HEK293T (cell line): Measurements from ENCODE around the gene SOX6.

Experiments used
- ARNT ChIP-seq: fragments of 450-650 bp; IDR thresholded peaks from 2 replicates; pipeline ENCODE4 v1.6.1; 2017; ENCODE audit warnings: mild to moderate bottlenecking
- BHLHE40 ChIP-seq: fragments of 450-650 bp; IDR thresholded peaks from 2 replicates; pipeline ENCODE4 v1.6.1; 2016; ENCODE audit warnings: mild to moderate bottlenecking, moderate library complexity, borderline replicate concordance
- CTBP1 ChIP-seq: fragments of 450-650 bp; IDR thresholded peaks from 2 replicates; pipeline ENCODE4 v1.6.1; 2016; ENCODE audit warnings: borderline replicate concordance
- FOXA1 ChIP-seq: fragments of 450-650 bp; IDR thresholded peaks from 2 replicates; pipeline ENCODE4 v1.6.1; 2016; ENCODE audit warnings: mild to moderate bottlenecking
- FOXM1 ChIP-seq: fragments of 450-650 bp; IDR thresholded peaks from 2 replicates; pipeline ENCODE4 v1.6.1; 2017; ENCODE audit warnings: mild to moderate bottlenecking, borderline replicate concordance
- HDGF ChIP-seq: fragments of 450-650 bp; IDR thresholded peaks from 2 replicates; pipeline ENCODE4 v1.6.1; 2017; ENCODE audit warnings: antibody characterized with exemption, borderline replicate concordance
- L3MBTL2 ChIP-seq: fragments of 450-650 bp; conservative IDR thresholded peaks from 2 replicates; pipeline ENCODE4 v1.6.1; 2016; ENCODE audit warnings: mild to moderate bottlenecking
- NFRKB ChIP-seq: fragments of 450-650 bp; IDR thresholded peaks from 2 replicates; pipeline ENCODE4 v1.6.1; 2016; ENCODE audit warnings: mild to moderate bottlenecking, moderate library complexity
- PKNOX1 ChIP-seq: fragments of 450-650 bp; IDR thresholded peaks from 2 replicates; pipeline ENCODE4 v1.6.1; 2016
- SUZ12 ChIP-seq: fragments of 450-650 bp; IDR thresholded peaks from 2 replicates; pipeline ENCODE4 v1.6.1; 2016; ENCODE audit warnings: mild to moderate bottlenecking
- ZNF384 ChIP-seq: fragments of 450-650 bp; IDR thresholded peaks from 2 replicates; pipeline ENCODE4 v1.6.1; 2016

DNA sequence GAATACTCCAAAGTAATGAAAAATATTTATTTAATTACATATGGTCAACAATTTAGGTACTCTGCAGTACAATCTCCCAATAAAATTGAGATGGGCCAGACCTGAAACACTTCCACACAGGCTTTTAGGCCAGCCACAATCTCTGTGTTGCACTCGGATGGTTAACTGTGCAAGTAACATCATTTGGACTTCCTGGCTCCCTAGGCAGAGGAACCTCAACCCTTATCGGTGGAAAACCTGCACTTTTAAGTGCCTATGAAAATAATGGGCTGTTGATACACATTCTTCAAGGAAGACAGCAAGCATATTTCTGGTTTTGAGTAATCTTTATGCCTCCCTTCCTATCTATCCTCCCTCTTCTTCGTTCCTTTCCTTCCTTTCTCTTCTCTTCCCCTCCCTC, 343.1 kb downstream of the SOX6 start:
- TF ChIP-seq FOXM1 (no peak), ARNT (no peak), L3MBTL2 (no peak), HDGF (no peak), PKNOX1 (no peak), ZNF384 (no peak), BHLHE40 (no peak), SUZ12 (no peak), FOXA1 (no peak), NFRKB (no peak), CTBP1 (no peak)
